ENCODE measurements around the gene CELF6. TPM values are rescaled to one million over a fixed set of nuclear protein-coding genes. Genes with fewer than 3 reads are reported as not detected.

Gene CELF6
- total and polyA plus RNA-seq, 2 donors (not counting 1 experiment from before 2014, with no cell fraction given): 0.08 to 0.17 TPM

DNA sequence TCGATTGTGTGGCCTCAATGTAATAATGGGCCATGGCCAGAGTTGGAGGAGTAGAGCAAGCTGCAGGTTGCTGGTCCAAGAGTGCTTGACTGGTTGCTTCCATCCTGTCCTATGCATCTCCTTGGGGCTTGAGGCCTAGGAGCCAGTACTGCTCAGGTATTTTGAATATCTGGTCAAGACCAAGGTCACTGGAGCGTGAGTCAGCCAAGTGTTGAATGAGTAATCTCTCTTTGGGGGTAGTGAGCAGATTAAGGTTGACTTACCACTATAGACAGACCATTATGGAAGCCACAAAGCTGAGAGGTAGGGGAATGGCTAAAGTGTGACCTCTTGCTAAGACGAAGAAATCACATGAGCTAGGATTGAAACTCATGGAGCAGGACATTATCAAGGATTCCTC, 38.2 kb downstream of the CELF6 start:
- H3K9ac ChIP-seq (ENCODE audit: insufficient read depth, low read length): no peak overlapping the region
- H3K79me2 ChIP-seq (ENCODE audit: control insufficient read depth, insufficient read depth, low read length): no peaks in the 10 kb centered on the region
- no peak overlapping the region for H2AFZ ChIP-seq (ENCODE audit: low read length)
- no peaks in the 10 kb centered on the region for H3K4me1 ChIP-seq (ENCODE audit: control insufficient read depth, extremely low read depth, insufficient read depth, low read length)
- H3K4me3 ChIP-seq (replicated peaks in 1 of 4; ENCODE audit: control extremely low read depth in 1 of 4, insufficient read depth in 1 of 4, low read depth in 3 of 4, low read length in 4 of 4): no peak overlapping the region
- TF ChIP-seq, protein P1, sequence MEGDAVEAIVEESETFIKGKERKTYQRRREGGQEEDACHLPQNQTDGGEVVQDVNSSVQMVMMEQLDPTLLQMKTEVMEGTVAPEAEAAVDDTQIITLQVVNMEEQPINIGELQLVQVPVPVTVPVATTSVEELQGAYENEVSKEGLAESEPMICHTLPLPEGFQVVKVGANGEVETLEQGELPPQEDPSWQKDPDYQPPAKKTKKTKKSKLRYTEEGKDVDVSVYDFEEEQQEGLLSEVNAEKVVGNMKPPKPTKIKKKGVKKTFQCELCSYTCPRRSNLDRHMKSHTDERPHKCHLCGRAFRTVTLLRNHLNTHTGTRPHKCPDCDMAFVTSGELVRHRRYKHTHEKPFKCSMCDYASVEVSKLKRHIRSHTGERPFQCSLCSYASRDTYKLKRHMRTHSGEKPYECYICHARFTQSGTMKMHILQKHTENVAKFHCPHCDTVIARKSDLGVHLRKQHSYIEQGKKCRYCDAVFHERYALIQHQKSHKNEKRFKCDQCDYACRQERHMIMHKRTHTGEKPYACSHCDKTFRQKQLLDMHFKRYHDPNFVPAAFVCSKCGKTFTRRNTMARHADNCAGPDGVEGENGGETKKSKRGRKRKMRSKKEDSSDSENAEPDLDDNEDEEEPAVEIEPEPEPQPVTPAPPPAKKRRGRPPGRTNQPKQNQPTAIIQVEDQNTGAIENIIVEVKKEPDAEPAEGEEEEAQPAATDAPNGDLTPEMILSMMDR (conservative IDR thresholded peaks at IDR 0.05 in 1 of 2, IDR thresholded peaks at IDR 0.05 in 1 of 2; ENCODE audit: low read depth in 1 of 2, low read length in 2 of 2): no peak
- no peak for TF ChIP-seq EZH2 (IDR thresholded peaks at IDR 0.05; ENCODE audit: low read length, missing control alignments)
- H4K20me1 ChIP-seq (ENCODE audit: control insufficient read depth, extremely low read depth, insufficient read depth, low read length): no peaks in the 10 kb centered on the region
- DNase-seq (ENCODE audit: low read depth in 2 of 2): no peak
- H3K9me3 ChIP-seq (ENCODE audit: control insufficient read depth, insufficient read depth, low read depth, low read length): no peaks in the 10 kb centered on the region
- H3K36me3 ChIP-seq (ENCODE audit: control insufficient read depth, insufficient read depth, low read length): no peaks in the 10 kb centered on the region
- no peak overlapping the region for H3K27ac ChIP-seq (ENCODE audit: insufficient read depth, low read length)
- no peak overlapping the region for H3K4me2 ChIP-seq (ENCODE audit: extremely low read depth, insufficient read depth, low read length)
- no peaks in the 10 kb centered on the region for H3K27me3 ChIP-seq (ENCODE audit: control insufficient read depth, insufficient read depth, low read length)

DNA sequence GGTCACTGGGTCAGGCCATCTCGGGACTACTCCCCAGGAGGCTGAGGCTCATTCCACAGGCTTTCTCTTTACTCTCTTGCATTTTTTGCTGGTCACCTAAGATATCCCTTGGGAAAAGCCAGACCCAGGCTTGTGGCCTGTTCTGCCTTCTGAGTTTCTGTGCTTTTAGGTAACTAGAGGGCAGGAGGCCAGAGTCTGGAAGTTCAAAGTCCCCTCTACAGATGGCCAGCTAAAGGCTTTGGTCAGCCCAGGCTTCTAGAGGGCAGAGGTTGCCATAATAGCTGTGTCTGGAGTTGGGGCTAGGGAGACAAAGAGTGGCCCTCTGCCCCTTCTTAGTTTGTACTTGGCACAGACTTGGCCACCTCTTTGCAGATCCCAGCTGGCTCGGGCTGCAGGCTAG, 39.2 kb downstream of the CELF6 start:
- Histone ChIP-seq H3K9ac (ENCODE audit: insufficient read depth, low read length) (no peak overlapping the region), H4K20me1 (ENCODE audit: control insufficient read depth, extremely low read depth, insufficient read depth, low read length) (no peaks in the 10 kb centered on the region), H3K4me3 (replicated peaks in 1 of 4; ENCODE audit: control extremely low read depth in 1 of 4, insufficient read depth in 1 of 4, low read depth in 3 of 4, low read length in 4 of 4) (no peak overlapping the region), H3K36me3 (ENCODE audit: control insufficient read depth, insufficient read depth, low read length) (no peaks in the 10 kb centered on the region), H3K9me3 (ENCODE audit: control insufficient read depth, insufficient read depth, low read depth, low read length) (no peaks in the 10 kb centered on the region), H3K27me3 (ENCODE audit: control insufficient read depth, insufficient read depth, low read length) (no peaks in the 10 kb centered on the region), H3K4me1 (ENCODE audit: control insufficient read depth, extremely low read depth, insufficient read depth, low read length) (no peaks in the 10 kb centered on the region), H3K4me2 (ENCODE audit: extremely low read depth, insufficient read depth, low read length) (no peak overlapping the region), H3K79me2 (ENCODE audit: control insufficient read depth, insufficient read depth, low read length) (no peaks in the 10 kb centered on the region), H3K27ac (ENCODE audit: insufficient read depth, low read length) (no peak overlapping the region), H2AFZ (ENCODE audit: low read length) (no peak overlapping the region)
- DNase-seq (ENCODE audit: low read depth in 2 of 2): no peak
- TF ChIP-seq, protein P1 (conservative IDR thresholded peaks at IDR 0.05 in 1 of 2, IDR thresholded peaks at IDR 0.05 in 1 of 2; ENCODE audit: low read depth in 1 of 2, low read length in 2 of 2): no peak
- TF ChIP-seq EZH2 (IDR thresholded peaks at IDR 0.05; ENCODE audit: low read length, missing control alignments): no peak

GRCh38 chr15:72278737-72279136, 41.2 kb downstream of the CELF6 start:
- H3K9me3 ChIP-seq (ENCODE audit: control insufficient read depth, insufficient read depth, low read depth, low read length): no peaks in the 10 kb centered on the region
- H2AFZ ChIP-seq (ENCODE audit: low read length): no peak overlapping the region
- no peak overlapping the region for H3K27ac ChIP-seq (ENCODE audit: insufficient read depth, low read length)
- DNase-seq (ENCODE audit: low read depth in 2 of 2): no peak
- H3K4me2 ChIP-seq (ENCODE audit: extremely low read depth, insufficient read depth, low read length): no peak overlapping the region
- no peaks in the 10 kb centered on the region for H3K36me3 ChIP-seq (ENCODE audit: control insufficient read depth, insufficient read depth, low read length)
- no peak for TF ChIP-seq EZH2 (IDR thresholded peaks at IDR 0.05; ENCODE audit: low read length, missing control alignments)
- TF ChIP-seq, protein P1 (conservative IDR thresholded peaks at IDR 0.05 in 1 of 2, IDR thresholded peaks at IDR 0.05 in 1 of 2; ENCODE audit: low read depth in 1 of 2, low read length in 2 of 2): no peak
- H3K4me1 ChIP-seq (ENCODE audit: control insufficient read depth, extremely low read depth, insufficient read depth, low read length): no peaks in the 10 kb centered on the region
- H3K9ac ChIP-seq (ENCODE audit: insufficient read depth, low read length): no peak overlapping the region
- H3K4me3 ChIP-seq (replicated peaks in 1 of 4; ENCODE audit: control extremely low read depth in 1 of 4, insufficient read depth in 1 of 4, low read depth in 3 of 4, low read length in 4 of 4): no peak overlapping the region
- H3K27me3 ChIP-seq (ENCODE audit: control insufficient read depth, insufficient read depth, low read length): no peaks in the 10 kb centered on the region
- no peaks in the 10 kb centered on the region for H3K79me2 ChIP-seq (ENCODE audit: control insufficient read depth, insufficient read depth, low read length)
- no peaks in the 10 kb centered on the region for H4K20me1 ChIP-seq (ENCODE audit: control insufficient read depth, extremely low read depth, insufficient read depth, low read length)
